ENCODE results near the gene CLSTN2. TPM values are rescaled to one million over a fixed set of nuclear protein-coding genes. Genes with fewer than 3 reads are reported as not detected.
A peak's percentile ranks its signal among the peaks of the same experiment; 100 is the strongest.

The CLSTN2 gene
- total and polyA plus RNA-seq, 4 donors, result 20.7 to 44.5 (median 22.7) TPM

DNA sequence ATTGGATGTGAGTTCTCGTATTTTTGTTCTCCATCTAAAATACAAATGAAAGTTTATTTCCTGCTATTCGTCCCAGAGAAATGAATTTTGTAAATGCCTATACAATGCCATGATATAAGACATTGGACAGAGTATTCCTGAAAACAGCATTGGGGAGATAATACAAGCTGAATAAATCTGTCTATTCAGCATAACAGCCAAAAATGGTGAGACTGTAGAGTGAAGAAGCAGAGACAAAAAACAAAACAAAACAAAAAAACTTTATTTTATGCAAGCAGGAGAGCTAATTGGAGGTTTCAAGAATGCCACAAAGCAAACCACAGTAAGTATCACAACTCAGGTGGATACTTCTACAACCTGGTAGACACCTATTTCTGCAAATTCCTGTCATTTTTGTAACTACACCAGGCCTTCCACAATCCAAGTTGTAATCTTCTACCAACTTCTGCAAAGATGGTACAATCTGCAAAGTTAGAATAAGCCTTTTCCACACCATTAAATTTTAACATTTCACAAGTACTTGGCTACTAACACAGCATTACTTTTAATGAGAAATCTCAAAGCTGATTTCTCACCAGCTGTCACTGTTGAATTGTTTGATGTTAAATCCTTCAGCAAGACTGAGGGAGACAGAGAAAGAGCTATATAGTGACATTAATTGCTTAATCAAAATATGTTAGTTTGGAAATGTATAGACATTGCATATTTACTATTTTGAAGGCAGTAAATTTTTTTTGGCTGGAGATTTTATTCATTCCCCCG is 163.1 kb downstream of the CLSTN2 start:
- WGBS (ENCODE audit: insufficient coverage), result no CpG with 5 or more reads among the region's 3 CpGs
- Histone ChIP-seq H3K9me3 (ENCODE audit: control insufficient read depth, insufficient read depth, low read length) (no peaks in the 10 kb centered on the region), H3K4me3 (ENCODE audit: low read depth, low read length) (no peak overlapping the region), H3K27ac (ENCODE audit: low read depth, low read length) (no peak overlapping the region), H3K36me3 (ENCODE audit: control insufficient read depth, insufficient read depth, low read length) (no peaks in the 10 kb centered on the region), H3K4me1 (ENCODE audit: control insufficient read depth, insufficient read depth, low read length) (peaks cover 4% of the 10 kb centered on the region), H3K27me3 (ENCODE audit: control insufficient read depth, insufficient read depth, low read length) (no peaks in the 10 kb centered on the region)
- peak in 3 of 6 donors; percentile 14 to 78 (median 53) for DNase-seq (ENCODE audit: low read depth in 4 of 6, low spot score in 6 of 6)

DNA sequence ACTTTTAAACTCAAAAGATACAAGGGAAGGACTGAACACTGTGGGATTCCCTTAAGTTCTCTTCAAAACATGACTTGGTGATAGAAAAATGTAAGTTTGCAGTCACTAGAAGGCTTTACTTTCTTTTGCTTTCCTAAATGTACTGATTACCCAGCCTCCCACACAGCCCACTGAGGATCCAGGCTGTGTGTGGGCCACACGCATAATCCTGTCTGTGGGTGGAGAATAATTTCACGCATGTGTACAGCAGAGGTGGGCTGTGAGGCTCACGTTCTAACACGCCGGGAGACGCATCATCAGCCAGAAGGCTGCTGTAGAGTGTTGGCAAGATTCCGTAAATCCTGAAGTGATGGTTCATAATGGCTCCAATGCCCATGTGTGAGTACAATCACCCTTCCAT is 165.5 kb downstream of the CLSTN2 start:
- WGBS (ENCODE audit: insufficient coverage), result 90% methylated on average over 7 of the region's 7 CpGs

DNA sequence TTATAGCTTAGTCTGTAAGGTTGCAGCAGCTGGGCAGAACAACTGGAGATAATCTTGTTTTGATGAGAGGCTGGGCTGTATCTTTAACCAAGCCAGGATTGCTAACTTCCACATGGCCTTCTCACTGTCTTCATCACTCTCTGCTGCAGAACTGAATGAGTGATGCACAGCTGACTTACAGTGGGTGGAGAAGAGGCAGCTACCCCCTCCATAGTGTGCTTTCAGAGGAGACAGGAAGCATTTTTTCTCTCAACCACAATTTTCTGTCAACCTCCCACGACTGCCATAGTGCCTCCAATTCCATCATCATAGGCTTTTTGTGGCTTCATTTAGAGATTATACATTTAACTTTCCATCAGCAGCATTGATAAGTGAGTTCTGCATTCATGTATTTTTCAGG is 168.2 kb downstream of the CLSTN2 start:
- no peak overlapping the region for H3K27ac ChIP-seq (ENCODE audit: low read depth, low read length)
- no peak for DNase-seq (ENCODE audit: low read depth in 4 of 6, low spot score in 6 of 6)
- H3K4me1 ChIP-seq (ENCODE audit: control insufficient read depth, insufficient read depth, low read length), result peaks cover 4% of the 10 kb centered on the region
- no peak overlapping the region for H3K4me3 ChIP-seq (ENCODE audit: low read depth, low read length)
- no CpG with 5 or more reads among the region's 1 CpG for WGBS (ENCODE audit: insufficient coverage)
- H3K27me3 ChIP-seq (ENCODE audit: control insufficient read depth, insufficient read depth, low read length), result no peaks in the 10 kb centered on the region
- no peaks in the 10 kb centered on the region for H3K9me3 ChIP-seq (ENCODE audit: control insufficient read depth, insufficient read depth, low read length)
- H3K36me3 ChIP-seq (ENCODE audit: control insufficient read depth, insufficient read depth, low read length), result no peaks in the 10 kb centered on the region

More for the DNA sequence above, 165.5 kb downstream of the CLSTN2 start:
- Histone ChIP-seq H3K27ac (ENCODE audit: low read depth, low read length) (no peak overlapping the region), H3K4me1 (ENCODE audit: control insufficient read depth, insufficient read depth, low read length) (peaks cover 4% of the 10 kb centered on the region), H3K36me3 (ENCODE audit: control insufficient read depth, insufficient read depth, low read length) (no peaks in the 10 kb centered on the region), H3K27me3 (ENCODE audit: control insufficient read depth, insufficient read depth, low read length) (no peaks in the 10 kb centered on the region), H3K9me3 (ENCODE audit: control insufficient read depth, insufficient read depth, low read length) (no peaks in the 10 kb centered on the region), H3K4me3 (ENCODE audit: low read depth, low read length) (no peak overlapping the region)
- no peak for DNase-seq (ENCODE audit: low read depth in 4 of 6, low spot score in 6 of 6)

DNA sequence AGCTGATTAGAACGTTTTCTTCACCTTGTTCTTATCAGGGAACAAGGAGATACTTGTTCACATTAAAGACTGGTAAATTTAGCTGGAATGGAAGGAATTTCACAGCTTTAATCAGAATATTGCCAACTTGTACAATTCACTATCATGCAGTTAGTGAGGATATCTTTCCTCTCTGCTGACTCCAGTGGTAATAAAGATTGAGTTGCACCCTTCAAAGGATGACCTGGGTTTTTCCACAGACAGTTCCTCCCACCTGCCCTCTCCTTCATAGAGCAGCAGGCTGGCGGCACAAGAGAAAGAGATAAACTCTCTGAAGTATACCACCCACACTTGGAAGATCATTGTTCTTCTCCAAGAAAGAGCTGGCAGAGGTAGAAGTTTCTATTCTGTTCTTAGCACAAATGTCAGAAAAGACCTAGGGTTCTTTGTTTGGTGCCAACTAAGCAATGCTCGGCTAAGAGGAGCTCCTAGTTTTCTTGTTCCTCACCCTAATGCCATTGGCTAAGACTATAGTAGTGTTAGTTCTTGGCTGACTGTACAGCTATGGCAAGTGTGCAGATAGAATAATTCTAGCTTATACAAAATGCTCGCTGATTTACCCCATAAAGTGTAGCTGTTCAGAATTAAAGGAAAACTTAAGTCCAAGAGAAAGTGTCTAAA is 169.1 kb downstream of the CLSTN2 start:
- Histone ChIP-seq H3K36me3 (ENCODE audit: control insufficient read depth, insufficient read depth, low read length) (no peaks in the 10 kb centered on the region), H3K9me3 (ENCODE audit: control insufficient read depth, insufficient read depth, low read length) (no peaks in the 10 kb centered on the region), H3K4me3 (ENCODE audit: low read depth, low read length) (no peak overlapping the region), H3K27ac (ENCODE audit: low read depth, low read length) (no peak overlapping the region), H3K27me3 (ENCODE audit: control insufficient read depth, insufficient read depth, low read length) (no peaks in the 10 kb centered on the region), H3K4me1 (ENCODE audit: control insufficient read depth, insufficient read depth, low read length) (no peaks in the 10 kb centered on the region)
- WGBS (ENCODE audit: insufficient coverage), result 20% methylated on average over 1 of the region's 4 CpGs
- no peak for DNase-seq (ENCODE audit: low read depth in 4 of 6, low spot score in 6 of 6)

DNA sequence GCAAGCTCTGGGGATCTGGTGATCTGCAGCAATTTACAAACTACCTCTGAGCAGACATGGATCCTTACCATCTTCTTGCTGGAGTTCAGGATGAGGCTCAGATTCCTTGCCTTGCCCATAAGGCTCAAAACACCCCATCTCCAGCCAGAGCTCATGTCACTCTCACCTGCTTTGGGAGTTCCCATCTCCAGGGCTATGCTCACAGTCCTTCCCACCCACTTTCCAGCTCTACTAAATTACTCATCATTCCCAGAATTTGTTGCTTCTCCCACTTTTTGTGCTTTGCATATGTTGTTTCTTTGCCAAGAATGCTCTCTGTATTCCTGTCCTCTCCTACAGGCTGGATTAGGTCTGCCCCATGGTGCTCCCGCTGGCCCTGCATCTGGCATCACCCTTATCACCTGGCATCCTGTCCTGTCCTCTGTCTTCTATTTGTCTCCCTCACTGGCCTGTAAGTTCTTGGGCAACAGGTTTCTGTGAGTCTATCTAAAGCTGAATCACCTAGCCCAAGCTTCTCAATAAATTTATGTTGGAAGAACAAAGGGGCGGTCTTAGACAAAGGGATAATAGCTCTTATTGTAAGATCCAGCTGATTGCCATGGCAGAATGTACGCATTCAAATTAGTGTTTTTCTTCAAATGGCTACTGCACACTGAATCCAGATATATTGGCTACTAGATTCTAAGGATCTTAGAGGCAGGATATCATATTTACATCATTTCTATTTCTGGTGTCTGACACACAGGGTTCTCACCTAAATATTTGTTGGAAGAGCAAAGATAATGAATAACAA is 179.2 kb downstream of the CLSTN2 start:
- Histone ChIP-seq H3K36me3 (ENCODE audit: control insufficient read depth, insufficient read depth, low read length) (no peaks in the 10 kb centered on the region), H3K9me3 (ENCODE audit: control insufficient read depth, insufficient read depth, low read length) (no peaks in the 10 kb centered on the region), H3K27me3 (ENCODE audit: control insufficient read depth, insufficient read depth, low read length) (no peaks in the 10 kb centered on the region), H3K4me3 (ENCODE audit: low read depth, low read length) (no peak overlapping the region), H3K27ac (ENCODE audit: low read depth, low read length) (no peak overlapping the region), H3K4me1 (ENCODE audit: control insufficient read depth, insufficient read depth, low read length) (peaks cover 6% of the 10 kb centered on the region)
- DNase-seq (ENCODE audit: low read depth in 4 of 6, low spot score in 6 of 6), result no peak
- WGBS (ENCODE audit: insufficient coverage), result 82% methylated on average over 1 of the region's 3 CpGs

DNA sequence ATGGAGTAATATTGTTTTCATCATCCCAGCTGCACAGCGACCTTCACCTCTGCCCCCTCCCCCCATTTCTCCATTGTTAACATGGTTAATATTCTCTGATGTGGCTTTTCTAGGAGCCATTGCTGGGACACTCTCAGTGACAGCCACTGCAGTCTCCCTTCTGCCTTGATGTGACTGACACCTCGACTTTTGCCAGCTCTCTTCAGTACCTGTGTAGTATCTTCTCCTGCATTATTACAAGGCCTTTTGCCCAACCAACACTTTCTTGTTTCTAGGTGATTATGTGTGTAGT is 179.8 kb downstream of the CLSTN2 start:
- no peak for DNase-seq (ENCODE audit: low read depth in 4 of 6, low spot score in 6 of 6)
- H3K27ac ChIP-seq (ENCODE audit: low read depth, low read length), result no peak overlapping the region
- no CpG with 5 or more reads among the region's 2 CpGs for WGBS (ENCODE audit: insufficient coverage)
- no peaks in the 10 kb centered on the region for H3K36me3 ChIP-seq (ENCODE audit: control insufficient read depth, insufficient read depth, low read length)
- peaks cover 6% of the 10 kb centered on the region for H3K4me1 ChIP-seq (ENCODE audit: control insufficient read depth, insufficient read depth, low read length)
- H3K4me3 ChIP-seq (ENCODE audit: low read depth, low read length), result no peak overlapping the region
- H3K9me3 ChIP-seq (ENCODE audit: control insufficient read depth, insufficient read depth, low read length), result no peaks in the 10 kb centered on the region
- H3K27me3 ChIP-seq (ENCODE audit: control insufficient read depth, insufficient read depth, low read length), result no peaks in the 10 kb centered on the region

DNA sequence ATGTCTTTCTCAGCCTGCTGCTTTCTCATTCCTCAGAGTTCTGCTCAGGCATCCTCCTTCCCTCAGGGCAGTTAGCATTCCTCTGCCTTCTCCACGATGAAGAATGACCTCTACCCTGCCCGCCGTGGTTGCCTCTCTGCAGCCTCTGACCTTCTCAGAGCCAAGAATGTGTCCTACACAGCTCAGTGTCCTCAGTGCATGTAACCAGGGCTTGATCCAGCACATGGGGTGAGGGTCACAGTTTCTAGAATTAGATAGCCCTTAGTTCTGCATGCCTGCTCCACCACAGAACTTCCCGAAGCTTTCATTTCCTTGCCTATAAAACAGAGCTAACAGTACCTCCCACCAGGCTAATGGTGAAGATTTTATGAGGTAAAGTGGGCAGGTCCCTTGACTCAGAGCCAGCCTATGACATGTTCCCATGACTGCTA is 182.1 kb downstream of the CLSTN2 start:
- Histone ChIP-seq H3K36me3 (ENCODE audit: control insufficient read depth, insufficient read depth, low read length) (no peaks in the 10 kb centered on the region), H3K4me1 (ENCODE audit: control insufficient read depth, insufficient read depth, low read length) (peaks cover 6% of the 10 kb centered on the region), H3K4me3 (ENCODE audit: low read depth, low read length) (no peak overlapping the region), H3K9me3 (ENCODE audit: control insufficient read depth, insufficient read depth, low read length) (no peaks in the 10 kb centered on the region), H3K27me3 (ENCODE audit: control insufficient read depth, insufficient read depth, low read length) (no peaks in the 10 kb centered on the region), H3K27ac (ENCODE audit: low read depth, low read length) (no peak overlapping the region)
- DNase-seq (ENCODE audit: low read depth in 4 of 6, low spot score in 6 of 6), result no peak
- WGBS (ENCODE audit: insufficient coverage), result 25% methylated on average over 3 of the region's 4 CpGs

DNA sequence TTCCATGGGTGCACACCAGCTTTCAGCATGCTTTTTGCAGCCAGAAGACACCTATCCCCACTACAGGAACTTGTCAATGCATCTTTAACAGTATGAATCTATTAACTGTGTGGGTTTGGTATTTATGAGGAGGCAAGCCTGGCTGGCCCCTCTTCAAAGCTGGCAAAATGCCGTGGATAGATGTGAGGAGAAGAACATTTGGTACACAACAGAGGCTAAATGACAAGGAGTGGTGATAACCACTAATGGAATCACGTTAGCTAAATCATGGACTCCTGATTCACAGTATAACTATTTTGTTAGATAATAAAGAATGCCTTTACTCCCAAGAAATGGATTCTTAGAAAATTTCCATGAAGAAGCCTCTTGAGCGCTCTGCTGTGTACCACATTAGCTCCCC is 187.2 kb downstream of the CLSTN2 start:
- Histone ChIP-seq H3K4me1 (ENCODE audit: control insufficient read depth, insufficient read depth, low read length) (no peaks in the 10 kb centered on the region), H3K36me3 (ENCODE audit: control insufficient read depth, insufficient read depth, low read length) (no peaks in the 10 kb centered on the region), H3K9me3 (ENCODE audit: control insufficient read depth, insufficient read depth, low read length) (no peaks in the 10 kb centered on the region), H3K27ac (ENCODE audit: low read depth, low read length) (no peak overlapping the region), H3K27me3 (ENCODE audit: control insufficient read depth, insufficient read depth, low read length) (no peaks in the 10 kb centered on the region), H3K4me3 (ENCODE audit: low read depth, low read length) (no peak overlapping the region)
- whole genome bisulfite sequencing (ENCODE audit: insufficient coverage), result 50% methylated on average over 1 of the region's 3 CpGs
- DNase-seq (ENCODE audit: low read depth in 4 of 6, low spot score in 6 of 6), result no peak

DNA sequence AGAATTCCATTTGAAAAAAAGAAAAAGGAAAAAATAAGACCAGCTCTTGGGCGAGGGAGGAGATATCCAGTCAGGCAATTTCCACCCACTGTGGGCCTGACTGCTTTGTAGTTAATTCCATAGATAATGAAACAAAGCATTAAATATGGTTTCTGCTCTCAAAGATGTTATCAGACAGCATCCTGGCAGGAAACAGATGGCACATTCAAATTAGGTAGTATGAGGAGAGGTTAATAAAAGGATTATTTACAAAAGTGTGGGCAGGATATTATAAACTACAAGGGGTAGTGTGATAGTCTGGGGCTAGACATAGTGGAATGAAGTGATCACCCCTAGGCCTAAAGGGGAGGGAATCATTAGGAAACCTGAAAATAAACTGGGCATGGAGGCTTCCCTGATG is 193.2 kb downstream of the CLSTN2 start:
- DNase-seq (ENCODE audit: low read depth in 4 of 6, low spot score in 6 of 6), result peak in 1 of 6 donors; percentile 30
- Histone ChIP-seq H3K27me3 (ENCODE audit: control insufficient read depth, insufficient read depth, low read length) (no peaks in the 10 kb centered on the region), H3K9me3 (ENCODE audit: control insufficient read depth, insufficient read depth, low read length) (no peaks in the 10 kb centered on the region), H3K4me1 (ENCODE audit: control insufficient read depth, insufficient read depth, low read length) (peaks cover 3% of the 10 kb centered on the region), H3K27ac (ENCODE audit: low read depth, low read length) (no peak overlapping the region), H3K4me3 (ENCODE audit: low read depth, low read length) (no peak overlapping the region), H3K36me3 (ENCODE audit: control insufficient read depth, insufficient read depth, low read length) (no peaks in the 10 kb centered on the region)
- WGBS (ENCODE audit: insufficient coverage), result no CpG with 5 or more reads among the region's 1 CpG

Measured in spinal cord (tissue), 10 donors.